GM20000 (cell line): Measurements from ENCODE around the gene EBF3.
A peak's percentile ranks its signal among the peaks of the same experiment; 100 is the strongest.

Experiments used
- DNase-seq: peaks from one replicate; pipeline ENCODE4 v3.0.0; 2012; ENCODE audit warnings: low spot score
- TF ChIP-seq, protein P1 (sequence below): IDR thresholded peaks from 2 replicates; pipeline ENCODE4 v1.5.1; 2012; ENCODE audit warnings: mild to moderate bottlenecking, control low read depth; ENCODE audit errors: extremely low read depth, missing control alignments

The EBF3 gene

DNA sequence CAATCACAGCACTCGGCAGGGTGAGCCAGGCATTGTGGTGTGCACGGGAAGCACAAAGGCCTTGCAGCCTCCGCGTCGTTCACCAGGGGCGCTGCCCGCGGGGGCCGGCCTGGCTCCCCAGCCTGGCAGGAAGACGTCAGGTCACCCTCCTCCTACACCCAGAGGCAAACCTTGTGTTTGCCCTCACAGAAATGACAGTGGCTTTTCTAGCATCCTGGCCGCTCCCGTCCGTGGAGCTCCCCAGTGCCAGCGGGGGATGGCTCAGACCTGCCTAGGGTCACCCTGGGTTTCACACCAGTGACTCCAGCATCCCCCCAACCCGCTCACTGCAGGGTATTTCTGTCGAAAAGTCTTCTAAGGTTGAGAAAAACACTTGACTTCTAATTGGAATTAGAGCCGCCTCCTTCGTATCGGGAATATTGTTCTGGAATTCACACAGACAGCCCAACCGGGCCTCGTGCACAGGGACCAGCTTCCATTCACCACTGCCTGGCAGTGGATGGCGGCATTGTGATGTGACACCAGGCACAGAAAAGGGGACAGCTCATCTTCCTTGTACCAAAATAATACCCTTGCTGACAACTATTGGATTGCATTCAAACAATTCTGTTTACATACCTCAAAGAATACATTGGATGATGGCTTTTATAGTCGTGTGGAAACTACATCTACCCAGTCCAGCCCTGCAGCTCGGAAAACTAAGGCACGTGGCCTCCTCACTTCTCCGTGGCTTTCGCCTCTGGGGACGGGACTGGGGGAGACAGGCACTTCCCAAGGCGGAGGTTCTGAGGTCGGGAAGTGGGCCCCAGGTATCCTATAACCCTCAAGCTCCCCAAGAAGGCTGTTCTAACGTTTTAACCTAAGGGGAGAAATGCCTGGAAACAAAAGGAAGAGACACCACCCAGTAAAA, 109.0 kb downstream of the EBF3 start:
- TF ChIP-seq, protein P1, sequence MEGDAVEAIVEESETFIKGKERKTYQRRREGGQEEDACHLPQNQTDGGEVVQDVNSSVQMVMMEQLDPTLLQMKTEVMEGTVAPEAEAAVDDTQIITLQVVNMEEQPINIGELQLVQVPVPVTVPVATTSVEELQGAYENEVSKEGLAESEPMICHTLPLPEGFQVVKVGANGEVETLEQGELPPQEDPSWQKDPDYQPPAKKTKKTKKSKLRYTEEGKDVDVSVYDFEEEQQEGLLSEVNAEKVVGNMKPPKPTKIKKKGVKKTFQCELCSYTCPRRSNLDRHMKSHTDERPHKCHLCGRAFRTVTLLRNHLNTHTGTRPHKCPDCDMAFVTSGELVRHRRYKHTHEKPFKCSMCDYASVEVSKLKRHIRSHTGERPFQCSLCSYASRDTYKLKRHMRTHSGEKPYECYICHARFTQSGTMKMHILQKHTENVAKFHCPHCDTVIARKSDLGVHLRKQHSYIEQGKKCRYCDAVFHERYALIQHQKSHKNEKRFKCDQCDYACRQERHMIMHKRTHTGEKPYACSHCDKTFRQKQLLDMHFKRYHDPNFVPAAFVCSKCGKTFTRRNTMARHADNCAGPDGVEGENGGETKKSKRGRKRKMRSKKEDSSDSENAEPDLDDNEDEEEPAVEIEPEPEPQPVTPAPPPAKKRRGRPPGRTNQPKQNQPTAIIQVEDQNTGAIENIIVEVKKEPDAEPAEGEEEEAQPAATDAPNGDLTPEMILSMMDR = no peak
- no peak for DNase-seq

DNA sequence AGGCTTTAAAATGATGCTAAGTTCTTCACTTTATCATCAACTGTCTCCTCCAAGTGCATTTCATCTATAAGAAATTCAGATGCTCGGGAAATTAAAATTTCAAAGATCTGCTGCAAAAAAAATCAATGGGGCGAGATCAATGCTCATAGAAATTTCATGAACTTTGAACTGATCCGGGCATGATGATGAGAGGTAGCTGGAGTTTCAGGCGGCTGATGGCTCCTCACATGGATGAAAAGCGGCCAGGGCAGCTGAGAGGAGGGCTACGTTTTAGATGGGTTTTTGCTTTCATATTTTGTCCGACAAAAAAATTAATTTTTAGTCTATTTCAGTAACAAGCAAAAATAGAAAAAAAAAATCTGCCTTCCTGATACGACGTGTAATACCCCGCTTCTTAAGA, 109.9 kb downstream of the EBF3 start:
- no peak for DNase-seq
- TF ChIP-seq, protein P1 = no peak

DNA sequence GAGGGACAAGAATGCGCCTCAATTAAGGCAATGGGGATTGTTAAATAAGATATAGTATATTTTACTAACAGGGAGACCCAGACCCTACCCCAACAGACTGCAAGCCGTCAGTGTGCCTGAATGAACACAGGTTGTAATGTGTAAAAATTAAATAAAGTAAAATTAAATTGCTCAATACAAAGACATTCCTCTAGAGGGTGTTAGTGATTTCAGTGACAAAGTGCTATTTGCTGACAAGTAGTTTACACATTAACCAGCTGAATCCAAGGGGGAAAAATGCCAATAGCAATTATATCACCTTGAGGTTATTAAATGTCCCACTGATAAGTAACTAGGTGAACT, 110.5 kb downstream of the EBF3 start:
- TF ChIP-seq, protein P1 = peak; percentile 5
- DNase-seq = no peak

DNA sequence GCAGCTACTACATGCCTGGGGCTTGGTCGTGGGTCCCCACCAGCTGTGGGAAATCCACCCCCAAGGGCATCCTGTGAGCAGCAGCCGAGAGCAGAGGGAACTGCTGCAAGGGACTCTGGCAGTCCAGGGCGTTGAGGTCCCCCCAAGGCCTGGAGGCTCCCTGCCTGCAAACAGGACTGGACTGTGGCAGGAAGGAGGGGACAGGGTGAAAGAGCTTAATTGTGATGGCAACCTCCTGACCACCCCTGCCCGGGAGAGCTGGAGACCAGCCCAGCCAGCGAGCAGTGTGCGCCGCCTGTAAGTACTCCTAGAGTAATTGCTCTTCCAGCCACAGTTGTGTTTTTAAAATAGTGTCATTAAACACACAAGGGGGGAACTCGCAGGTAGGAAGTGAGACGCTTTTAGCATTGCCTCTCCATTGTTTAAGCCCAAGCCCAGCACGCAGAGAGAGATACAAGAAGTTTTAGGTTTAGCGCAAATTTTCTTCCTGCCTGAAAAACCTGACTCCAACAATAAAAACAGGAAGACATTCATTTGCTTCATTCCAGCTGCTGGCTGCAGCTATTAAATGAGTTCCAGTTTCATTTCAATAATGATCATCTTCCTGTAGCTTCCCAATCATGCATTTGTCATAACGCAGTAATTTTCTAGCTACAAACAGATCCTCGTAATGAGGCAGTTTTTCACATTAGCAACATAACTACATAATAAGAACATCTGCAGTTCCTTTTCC, 111.1 kb downstream of the EBF3 start:
- TF ChIP-seq, protein P1 = no peak
- no peak for DNase-seq

DNA sequence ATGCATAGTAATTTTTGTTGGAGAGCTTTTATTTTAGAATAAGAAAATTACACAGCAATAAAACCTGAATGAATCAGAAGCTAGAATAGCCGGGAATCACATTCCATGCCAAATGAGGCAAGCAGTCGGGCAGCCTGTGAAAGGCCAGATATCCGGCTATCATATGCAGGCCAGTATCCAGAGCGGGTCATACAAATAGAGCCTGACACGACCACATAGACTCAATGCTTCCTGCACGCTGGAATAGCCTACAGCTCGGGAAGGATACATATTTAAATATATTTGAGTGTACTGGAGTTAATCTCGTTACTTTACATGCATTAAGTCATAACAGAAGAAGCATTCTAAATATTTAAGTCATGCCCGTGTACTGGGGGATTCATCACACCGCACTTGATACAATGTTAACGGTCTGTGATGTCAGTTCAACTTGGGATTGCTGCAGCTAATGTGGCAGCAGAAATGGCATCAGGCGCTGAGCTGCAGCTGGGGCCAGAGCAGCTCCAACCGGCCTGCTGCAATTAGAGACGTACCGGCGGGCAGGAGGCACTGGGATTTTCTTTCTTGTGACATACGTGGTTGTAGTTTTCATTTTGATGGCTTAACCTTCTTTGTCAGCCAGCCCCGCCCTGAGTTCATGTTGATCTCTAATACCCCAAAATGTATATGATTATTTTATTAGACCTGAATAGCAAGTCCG, 112.0 kb downstream of the EBF3 start:
- TF ChIP-seq, protein P1 = no peak

DNA sequence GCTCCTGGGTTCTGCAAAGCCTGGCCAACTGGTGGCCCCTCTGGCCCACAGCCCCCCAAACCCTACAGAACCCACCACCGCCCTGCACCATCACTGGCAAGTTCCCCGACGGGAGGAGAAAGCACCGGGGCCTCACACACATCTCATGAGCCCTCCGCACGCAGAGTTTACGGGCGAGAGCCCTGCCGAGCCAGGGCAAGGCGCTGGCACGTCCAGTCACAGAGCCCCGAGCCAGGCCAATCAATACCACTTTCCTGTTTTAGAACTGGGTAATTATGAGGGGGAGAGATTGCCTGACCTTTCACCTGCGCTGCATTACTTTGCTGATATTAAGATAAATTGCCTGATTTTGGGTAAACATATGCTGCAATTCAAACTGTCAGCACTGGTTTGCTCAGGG, 113.3 kb downstream of the EBF3 start:
- TF ChIP-seq, protein P1 = no peak
- DNase-seq = no peak

More for the DNA sequence above, 112.0 kb downstream of the EBF3 start:
- DNase-seq = no peak

DNA sequence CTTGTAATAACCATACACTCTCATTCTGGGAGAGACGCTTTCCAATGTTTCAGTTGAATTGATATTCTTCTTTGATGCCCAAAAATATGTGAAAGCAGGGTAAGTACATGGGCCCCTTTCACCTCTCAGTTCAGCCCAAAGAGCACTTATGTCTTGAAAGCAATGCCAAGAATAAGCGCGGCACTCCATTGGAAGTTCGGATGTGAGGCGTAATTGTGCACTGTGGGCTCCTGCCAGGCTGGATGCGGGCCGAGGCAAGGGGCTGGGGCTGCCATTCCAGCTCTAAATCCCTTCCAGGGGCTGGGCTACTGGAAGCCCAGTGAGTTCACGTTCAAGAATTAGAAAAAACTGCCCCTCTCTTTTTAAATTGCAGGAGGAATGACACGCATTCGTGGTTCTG, 113.8 kb downstream of the EBF3 start:
- no peak for DNase-seq
- TF ChIP-seq, protein P1 = no peak
